H9 (cell line): ENCODE data around the gene AAMP. TPM values are rescaled to one million over a fixed set of nuclear protein-coding genes. Genes with fewer than 3 reads are reported as not detected.

Source experiments
- DNase-seq: peaks from one replicate; pipeline ENCODE4 v3.0.0-alpha.2; 2017
- H2AFZ ChIP-seq: one replicate; pipeline ENCODE4 v1.6.1; 2013; ENCODE audit warnings: mild to moderate bottlenecking, low read length, control low read depth, moderate library complexity
- H2AK5ac ChIP-seq: 2 replicates; pipeline ENCODE4 v1.6.1; 2013; ENCODE audit warnings: low read length, control low read depth, mixed read lengths; ENCODE audit not compliant: insufficient read length
- H2BK120ac ChIP-seq: one replicate; pipeline ENCODE4 v1.6.1; 2013; ENCODE audit warnings: low read depth, mild to moderate bottlenecking, low read length, control low read depth, inconsistent platforms; ENCODE audit not compliant: poor library complexity, severe bottlenecking
- H2BK12ac ChIP-seq: 2 replicates; pipeline ENCODE4 v1.6.1; 2013; ENCODE audit warnings: low read length, control low read depth, mixed read lengths, low read depth; ENCODE audit not compliant: insufficient read length
- H2BK15ac ChIP-seq: 2 replicates; pipeline ENCODE4 v1.6.1; 2013; ENCODE audit warnings: low read depth, low read length, control low read depth
- H2BK20ac ChIP-seq: one replicate; pipeline ENCODE4 v1.6.1; 2013; ENCODE audit warnings: low read depth, mild to moderate bottlenecking, low read length, control low read depth, inconsistent platforms; ENCODE audit not compliant: poor library complexity, severe bottlenecking
- H2BK5ac ChIP-seq: 2 replicates; pipeline ENCODE4 v1.6.1; 2013; ENCODE audit warnings: low read length, control low read depth, mixed read lengths; ENCODE audit not compliant: insufficient read length
- H3K14ac ChIP-seq: 2 replicates; pipeline ENCODE4 v1.6.1; 2013; ENCODE audit warnings: low read length, control low read depth; ENCODE audit not compliant: insufficient read depth
- H3K18ac ChIP-seq: 2 replicates; pipeline ENCODE4 v1.6.1; 2013; ENCODE audit warnings: low read depth, mild to moderate bottlenecking, mixed read lengths, low read length, control low read depth; ENCODE audit not compliant: insufficient read length
- H3K23ac ChIP-seq: 2 replicates; pipeline ENCODE4 v1.6.1; 2013; ENCODE audit warnings: low read length, control low read depth, mixed read lengths, low read depth; ENCODE audit not compliant: insufficient read length
- H3K23me2 ChIP-seq: 2 replicates; pipeline ENCODE4 v1.6.1; 2013; ENCODE audit warnings: low read depth, mild to moderate bottlenecking, mixed read lengths, low read length, control low read depth; ENCODE audit not compliant: insufficient read length, poor library complexity, severe bottlenecking
- H3K27ac ChIP-seq: 2 replicates; pipeline ENCODE4 v1.5.1; 2013; ENCODE audit warnings: low read length, control low read depth, mixed read lengths, low read depth; ENCODE audit not compliant: insufficient read length
- H3K27me3 ChIP-seq: 2 replicates; pipeline ENCODE4 v1.6.1; 2013; ENCODE audit warnings: low read length, control low read depth, inconsistent platforms; ENCODE audit not compliant: insufficient read depth
- H3K4ac ChIP-seq: 2 replicates; pipeline ENCODE4 v1.6.1; 2013; ENCODE audit warnings: low read depth, mild to moderate bottlenecking, control low read depth, inconsistent platforms, low read length, moderate library complexity
- H3K4me1 ChIP-seq: 2 replicates; pipeline ENCODE4 v1.6.1; 2013; ENCODE audit warnings: low read length, control low read depth, inconsistent platforms; ENCODE audit not compliant: insufficient read depth
- H3K4me2 ChIP-seq: 2 replicates; pipeline ENCODE4 v1.6.1; 2013; ENCODE audit warnings: low read length, control low read depth, mixed read lengths; ENCODE audit not compliant: insufficient read length, insufficient read depth
- H3K56ac ChIP-seq: 2 replicates; pipeline ENCODE4 v1.6.1; 2013; ENCODE audit warnings: low read depth, mild to moderate bottlenecking, mixed read lengths, low read length, control low read depth; ENCODE audit not compliant: insufficient read length
- H3K79me1 ChIP-seq: 2 replicates; pipeline ENCODE4 v1.6.1; 2013; ENCODE audit warnings: low read depth, mild to moderate bottlenecking, moderate library complexity, low read length, control low read depth, inconsistent platforms; ENCODE audit not compliant: insufficient read depth, poor library complexity, severe bottlenecking
- H3K79me2 ChIP-seq: 2 replicates; pipeline ENCODE4 v1.6.1; 2013; ENCODE audit warnings: low read length, control low read depth, inconsistent platforms; ENCODE audit not compliant: insufficient read depth
- H3K9ac ChIP-seq: 2 replicates; pipeline ENCODE4 v1.6.1; 2013; ENCODE audit warnings: low read length, control low read depth, mixed read lengths; ENCODE audit not compliant: insufficient read length; ENCODE audit errors: extremely low read depth
- H3K9me3 ChIP-seq: one replicate; pipeline ENCODE4 v1.6.1; 2013; ENCODE audit warnings: low read depth, low read length, inconsistent platforms; ENCODE audit not compliant: control insufficient read depth
- H3T11ph ChIP-seq: one replicate; pipeline ENCODE4 v1.6.1; 2013; ENCODE audit warnings: mild to moderate bottlenecking, low read length, control low read depth, inconsistent platforms
- H4K20me1 ChIP-seq: one replicate; pipeline ENCODE4 v1.6.1; 2013; ENCODE audit not compliant: control insufficient read depth, insufficient read length, insufficient read depth
- H4K5ac ChIP-seq: 2 replicates; pipeline ENCODE4 v1.6.1; 2013; ENCODE audit warnings: low read depth, mild to moderate bottlenecking, mixed read lengths, low read length, control low read depth; ENCODE audit not compliant: insufficient read length
- H4K8ac ChIP-seq: replicated peaks from 2 replicates; pipeline ENCODE4 v1.6.1; 2013; ENCODE audit warnings: low read length, control low read depth, mixed read lengths, low read depth; ENCODE audit not compliant: insufficient read length
- H4K91ac ChIP-seq: 2 replicates; pipeline ENCODE4 v1.6.1; 2013; ENCODE audit warnings: low read depth, mild to moderate bottlenecking, moderate library complexity, mixed read lengths, low read length, control low read depth; ENCODE audit not compliant: insufficient read length
- H3K27ac Mint-ChIP-seq, 3 experiments: 2 replicates in 2 of 3; 3 replicates in 1 of 3; pipeline ENCODE4 v1.8.0; 2020 to 2021; ENCODE audit warnings: mixed read lengths in 3 of 3, mild to moderate bottlenecking in 1 of 3, moderate library complexity in 1 of 3
- H3K27me3 Mint-ChIP-seq: 2 replicates; pipeline ENCODE4 v1.8.0; 2021; ENCODE audit warnings: low read depth, mild to moderate bottlenecking, moderate library complexity, mixed read lengths
- H3K36me3 Mint-ChIP-seq, 3 experiments: 2 replicates in 2 of 3; 3 replicates in 1 of 3; pipeline ENCODE4 v1.8.0; 2020 to 2021; ENCODE audit warnings: low read depth in 3 of 3, mixed read lengths in 3 of 3; ENCODE audit not compliant: insufficient read depth in 1 of 3
- H3K4me1 Mint-ChIP-seq, 2 experiments: 2 replicates each; pipeline ENCODE4 v1.8.0; 2020; ENCODE audit warnings: mixed read lengths in 2 of 2
- H3K4me3 Mint-ChIP-seq, 2 experiments: 2 replicates in 1 of 2; 3 replicates in 1 of 2; pipeline ENCODE4 v1.8.0; 2020 to 2021; ENCODE audit warnings: mild to moderate bottlenecking in 2 of 2, mixed read lengths in 2 of 2, moderate library complexity in 1 of 2
- H3K9me3 Mint-ChIP-seq, 2 experiments: 2 replicates in 1 of 2; 3 replicates in 1 of 2; pipeline ENCODE4 v1.8.0; 2020; ENCODE audit warnings: mild to moderate bottlenecking in 2 of 2, mixed read lengths in 2 of 2, moderate library complexity in 1 of 2
- WGBS: extraction: QIAGEN DNeasy Blood & Tissue Kit; methylation state at CpG from one replicate; pipeline ENCODE4 v1.1.7; 2013; ENCODE audit warnings: missing lambda C conversion rate, low lambda C conversion rate, mixed read lengths; ENCODE audit not compliant: insufficient read length; ENCODE audit errors: extremely low coverage; 5-methylcytosine and 5-hydroxymethylcytosine counted together
- total RNA-seq: library from RNA; stranded (reverse); gene quantifications from 2 replicates; pipeline ENCODE4 v1.2.1, GENCODE V29; 2021
- TF ChIP-seq, protein P1 (sequence below): fragments of 200-600 bp; sonication (generic); conservative IDR thresholded peaks from 3 replicates; pipeline ENCODE4 v1.8.0; 2021; ENCODE audit warnings: antibody characterized with exemption, mild to moderate bottlenecking

AAMP gene
- total RNA-seq, 1 experiment from 2014 or later: 103 TPM

GRCh38 chr2:218252509-218253231, 17.3 kb downstream of the AAMP start:
- Histone ChIP-seq H3K4me1 (no peaks in the 10 kb centered on the region), H3K23me2 (no peaks in the 10 kb centered on the region), H2BK20ac (no peak overlapping the region), H2BK120ac (no peak overlapping the region), H2AFZ (no peak overlapping the region), H3K56ac (no peak overlapping the region), H3K4me2 (no peak overlapping the region), H2BK5ac (no peak overlapping the region), H4K20me1 (no peaks in the 10 kb centered on the region), H2AK5ac (no peak overlapping the region), H4K5ac (no peak overlapping the region), H3K79me1 (no peaks in the 10 kb centered on the region), H2BK15ac (no peak overlapping the region), H3K79me2 (no peaks in the 10 kb centered on the region), H3K4ac (no peak overlapping the region), H3K23ac (no peak overlapping the region), H3K9me3 (no peaks in the 10 kb centered on the region), H3K27me3 (no peaks in the 10 kb centered on the region), H3T11ph (no peak overlapping the region), H3K9ac (no peak overlapping the region), H3K27ac (no peak overlapping the region), H2BK12ac (no peak overlapping the region), H3K14ac (no peak overlapping the region), H4K8ac (no peak overlapping the region), H3K18ac (no peak overlapping the region), H4K91ac (no peak overlapping the region)
- Mint-ChIP-seq H3K27ac (no peak overlapping the region; a peak in 1 of 7 replicates), H3K4me3 (no peak overlapping the region), H3K4me1 (peaks cover 3% of the 10 kb centered on the region in 2 experiments; a peak in 3 of 4 replicates), H3K27me3 (no peaks in the 10 kb centered on the region), H3K9me3 (no peaks in the 10 kb centered on the region), H3K36me3 (peaks cover 44 to 87% (median 76%) of the 10 kb centered on the region in 3 experiments; a peak in 6 of 7 replicates)
- TF ChIP-seq, protein P1, sequence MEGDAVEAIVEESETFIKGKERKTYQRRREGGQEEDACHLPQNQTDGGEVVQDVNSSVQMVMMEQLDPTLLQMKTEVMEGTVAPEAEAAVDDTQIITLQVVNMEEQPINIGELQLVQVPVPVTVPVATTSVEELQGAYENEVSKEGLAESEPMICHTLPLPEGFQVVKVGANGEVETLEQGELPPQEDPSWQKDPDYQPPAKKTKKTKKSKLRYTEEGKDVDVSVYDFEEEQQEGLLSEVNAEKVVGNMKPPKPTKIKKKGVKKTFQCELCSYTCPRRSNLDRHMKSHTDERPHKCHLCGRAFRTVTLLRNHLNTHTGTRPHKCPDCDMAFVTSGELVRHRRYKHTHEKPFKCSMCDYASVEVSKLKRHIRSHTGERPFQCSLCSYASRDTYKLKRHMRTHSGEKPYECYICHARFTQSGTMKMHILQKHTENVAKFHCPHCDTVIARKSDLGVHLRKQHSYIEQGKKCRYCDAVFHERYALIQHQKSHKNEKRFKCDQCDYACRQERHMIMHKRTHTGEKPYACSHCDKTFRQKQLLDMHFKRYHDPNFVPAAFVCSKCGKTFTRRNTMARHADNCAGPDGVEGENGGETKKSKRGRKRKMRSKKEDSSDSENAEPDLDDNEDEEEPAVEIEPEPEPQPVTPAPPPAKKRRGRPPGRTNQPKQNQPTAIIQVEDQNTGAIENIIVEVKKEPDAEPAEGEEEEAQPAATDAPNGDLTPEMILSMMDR: no peak
- no CpG with 5 or more reads among the region's 7 CpGs for WGBS
- DNase-seq: no peak
